ENCODE data around the gene REV3L.
A peak's percentile ranks its signal among the peaks of the same experiment; 100 is the strongest.

REV3L gene

DNA sequence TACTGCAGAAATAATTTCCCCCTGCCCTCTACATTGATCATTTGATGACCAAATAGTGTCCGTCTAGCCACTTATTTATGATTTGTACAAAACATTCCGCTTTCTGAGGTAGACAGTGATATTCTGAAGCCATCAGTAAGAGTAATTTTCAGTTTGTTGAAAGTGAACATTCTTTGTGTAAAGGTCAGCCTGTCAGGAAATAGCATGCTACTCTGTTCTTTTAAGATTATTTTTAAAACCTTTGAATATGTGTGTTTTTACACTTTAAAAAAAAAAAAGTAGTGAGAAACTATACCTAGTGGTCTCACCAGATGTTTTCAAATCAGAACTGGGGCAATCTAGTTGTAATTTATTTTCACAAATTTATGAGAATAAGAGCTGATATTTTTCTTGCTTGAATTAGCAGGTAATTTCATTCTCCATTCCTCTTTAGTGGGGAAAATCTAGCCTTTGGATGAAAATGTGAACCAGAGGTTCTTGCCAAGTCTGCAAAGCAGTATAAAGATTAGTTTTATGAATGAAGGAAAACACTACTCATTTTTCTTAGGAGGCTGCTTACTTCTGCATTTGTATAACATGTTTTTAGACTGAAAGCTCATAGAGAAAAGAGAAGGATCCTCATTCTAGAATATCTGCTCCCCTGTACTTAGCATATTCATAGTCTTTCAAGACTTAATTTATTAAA lies 12.1 kb upstream of the REV3L start:
- H3K4me1 ChIP-seq (ENCODE audit: control insufficient read depth, insufficient read depth, low read length) = no peaks in the 10 kb centered on the region
- H3K36me3 ChIP-seq (ENCODE audit: control insufficient read depth, insufficient read depth, low read length) = no peaks in the 10 kb centered on the region
- no peaks in the 10 kb centered on the region for H3K9me3 ChIP-seq (ENCODE audit: control insufficient read depth, low read length)
- no peak overlapping the region for H3K27ac ChIP-seq (ENCODE audit: insufficient read depth, low read depth, low read length, poor library complexity, severe bottlenecking)
- 95 to 100% methylated on average over 2 of the region's 2 CpGs for WGBS, 2 experiments
- H3K4me3 ChIP-seq (ENCODE audit: insufficient read depth, low read depth, low read length) = no peak overlapping the region
- H3K27me3 ChIP-seq (ENCODE audit: control insufficient read depth, insufficient read depth, low read length, poor library complexity, severe bottlenecking) = no peaks in the 10 kb centered on the region

- Histone ChIP-seq H3K36me3 (ENCODE audit: control insufficient read depth, insufficient read depth, low read length) (no peaks in the 10 kb centered on the region), H3K27ac (ENCODE audit: insufficient read depth, low read depth, low read length, poor library complexity, severe bottlenecking) (no peak overlapping the region), H3K27me3 (ENCODE audit: control insufficient read depth, insufficient read depth, low read length, poor library complexity, severe bottlenecking) (no peaks in the 10 kb centered on the region), H3K9me3 (ENCODE audit: control insufficient read depth, low read length) (no peaks in the 10 kb centered on the region), H3K4me1 (ENCODE audit: control insufficient read depth, insufficient read depth, low read length) (no peaks in the 10 kb centered on the region), H3K4me3 (ENCODE audit: insufficient read depth, low read depth, low read length) (no peak overlapping the region)
- 96 to 97% methylated on average over 2 of the region's 2 CpGs for WGBS, 2 experiments
Observed at GRCh38 chr6:111492499-111492898, 9.5 kb upstream of the REV3L start.

- 94 to 96% methylated on average over 3 of the region's 3 CpGs for WGBS, 2 experiments
- Histone ChIP-seq H3K9me3 (ENCODE audit: control insufficient read depth, low read length) (no peaks in the 10 kb centered on the region), H3K27me3 (ENCODE audit: control insufficient read depth, insufficient read depth, low read length, poor library complexity, severe bottlenecking) (no peaks in the 10 kb centered on the region), H3K27ac (ENCODE audit: insufficient read depth, low read depth, low read length, poor library complexity, severe bottlenecking) (no peak overlapping the region), H3K4me3 (ENCODE audit: insufficient read depth, low read depth, low read length) (no peak overlapping the region), H3K4me1 (ENCODE audit: control insufficient read depth, insufficient read depth, low read length) (no peaks in the 10 kb centered on the region), H3K36me3 (ENCODE audit: control insufficient read depth, insufficient read depth, low read length) (no peaks in the 10 kb centered on the region)
Observed at GRCh38 chr6:111490067-111490466, 7.0 kb upstream of the REV3L start.

DNA sequence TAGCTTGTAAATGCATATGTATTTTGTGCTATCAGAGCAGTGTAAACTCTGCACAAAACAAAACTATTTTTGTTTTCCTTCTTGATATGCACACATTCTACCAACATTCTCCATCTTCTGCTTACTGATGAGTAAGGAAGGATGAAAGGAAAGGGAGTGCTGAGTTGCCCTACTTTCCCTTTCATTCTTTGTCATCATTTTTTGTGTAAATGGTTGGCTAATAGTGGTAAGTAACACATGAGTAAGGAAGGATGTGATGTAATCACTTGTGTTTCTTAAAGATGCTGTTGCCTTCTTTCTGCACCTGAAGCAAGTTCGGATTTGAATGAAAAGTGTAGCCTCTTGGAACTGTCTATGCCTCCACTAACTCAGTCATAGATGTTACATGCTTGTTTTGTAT lies 4.6 kb upstream of the REV3L start:
- H3K4me3 ChIP-seq (ENCODE audit: insufficient read depth, low read depth, low read length) = no peak overlapping the region
- H3K27ac ChIP-seq (ENCODE audit: insufficient read depth, low read depth, low read length, poor library complexity, severe bottlenecking) = no peak overlapping the region
- no peaks in the 10 kb centered on the region for H3K27me3 ChIP-seq (ENCODE audit: control insufficient read depth, insufficient read depth, low read length, poor library complexity, severe bottlenecking)
- no peaks in the 10 kb centered on the region for H3K9me3 ChIP-seq (ENCODE audit: control insufficient read depth, low read length)
- 83 to 91% methylated on average over 1 of the region's 1 CpG for WGBS, 2 experiments
- no peaks in the 10 kb centered on the region for H3K36me3 ChIP-seq (ENCODE audit: control insufficient read depth, insufficient read depth, low read length)
- H3K4me1 ChIP-seq (ENCODE audit: control insufficient read depth, insufficient read depth, low read length) = peaks cover 5% of the 10 kb centered on the region

- Histone ChIP-seq H3K27ac (ENCODE audit: insufficient read depth, low read depth, low read length, poor library complexity, severe bottlenecking) (no peak overlapping the region), H3K4me3 (ENCODE audit: insufficient read depth, low read depth, low read length) (no peak overlapping the region), H3K9me3 (ENCODE audit: control insufficient read depth, low read length) (no peaks in the 10 kb centered on the region), H3K27me3 (ENCODE audit: control insufficient read depth, insufficient read depth, low read length, poor library complexity, severe bottlenecking) (peaks cover under 1% of the 10 kb centered on the region), H3K4me1 (ENCODE audit: control insufficient read depth, insufficient read depth, low read length) (peaks cover 5% of the 10 kb centered on the region), H3K36me3 (ENCODE audit: control insufficient read depth, insufficient read depth, low read length) (no peaks in the 10 kb centered on the region)
- 93 to 95% methylated on average over 1 of the region's 1 CpG for WGBS, 2 experiments
Observed at GRCh38 chr6:111486921-111487320, 3.9 kb upstream of the REV3L start.

DNA sequence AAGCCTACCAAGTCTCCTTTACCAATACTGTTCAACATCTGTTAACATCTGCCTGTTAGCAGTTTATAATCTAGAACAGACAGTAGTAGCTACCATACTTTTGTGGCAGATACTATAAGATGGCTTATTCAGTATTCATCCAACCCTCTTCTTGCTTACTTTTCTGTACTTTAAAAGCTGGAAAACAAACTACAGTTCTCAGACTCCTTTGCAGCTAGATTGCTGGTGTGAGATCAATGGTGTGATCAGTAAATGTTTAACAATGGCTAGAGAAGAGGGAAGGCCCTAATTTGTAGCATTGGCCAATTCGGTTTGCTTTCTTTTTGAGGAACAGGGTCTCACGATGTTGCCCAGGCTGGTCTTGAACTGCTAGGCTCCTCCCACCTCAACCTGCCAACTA lies 3.5 kb upstream of the REV3L start:
- no peak overlapping the region for H3K27ac ChIP-seq (ENCODE audit: insufficient read depth, low read depth, low read length, poor library complexity, severe bottlenecking)
- no peaks in the 10 kb centered on the region for H3K36me3 ChIP-seq (ENCODE audit: control insufficient read depth, insufficient read depth, low read length)
- H3K9me3 ChIP-seq (ENCODE audit: control insufficient read depth, low read length) = no peaks in the 10 kb centered on the region
- H3K4me1 ChIP-seq (ENCODE audit: control insufficient read depth, insufficient read depth, low read length) = peaks cover 5% of the 10 kb centered on the region
- H3K4me3 ChIP-seq (ENCODE audit: insufficient read depth, low read depth, low read length) = no peak overlapping the region
- WGBS, 2 experiments = 92 to 97% methylated on average over 2 of the region's 2 CpGs
- peaks cover 5% of the 10 kb centered on the region for H3K27me3 ChIP-seq (ENCODE audit: control insufficient read depth, insufficient read depth, low read length, poor library complexity, severe bottlenecking)

DNA sequence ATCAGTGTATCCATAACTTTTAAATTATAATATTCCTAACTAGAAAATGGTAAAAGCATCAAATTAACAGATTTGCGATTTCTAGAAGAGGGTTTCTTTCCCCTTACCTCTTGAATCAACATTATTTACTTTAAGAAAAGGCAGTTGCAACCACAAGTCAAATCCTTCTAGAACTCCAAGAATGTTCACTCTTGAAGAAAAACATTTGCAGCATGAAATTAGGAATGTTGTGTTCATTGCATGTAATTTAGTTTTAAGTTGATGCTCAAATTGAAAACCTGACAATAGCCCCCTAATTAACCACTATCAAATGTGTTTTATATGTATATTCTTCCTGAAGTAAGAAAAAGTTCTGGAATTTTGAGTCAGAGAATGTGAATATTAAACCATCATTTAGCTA lies 2.3 kb upstream of the REV3L start:
- Histone ChIP-seq H3K27me3 (ENCODE audit: control insufficient read depth, insufficient read depth, low read length, poor library complexity, severe bottlenecking) (peaks cover 16% of the 10 kb centered on the region), H3K9me3 (ENCODE audit: control insufficient read depth, low read length) (no peaks in the 10 kb centered on the region), H3K4me1 (ENCODE audit: control insufficient read depth, insufficient read depth, low read length) (peaks cover 5% of the 10 kb centered on the region), H3K27ac (ENCODE audit: insufficient read depth, low read depth, low read length, poor library complexity, severe bottlenecking) (no peak overlapping the region), H3K4me3 (ENCODE audit: insufficient read depth, low read depth, low read length) (no peak overlapping the region), H3K36me3 (ENCODE audit: control insufficient read depth, insufficient read depth, low read length) (no peaks in the 10 kb centered on the region)
- 100% methylated on average over 1 of the region's 1 CpG; no CpG with 5 or more reads in 1 of the 2 experiments for WGBS, 2 experiments

GRCh38 chr6:111484633-111484930 lies 1.6 kb upstream of the REV3L start:
- Histone ChIP-seq H3K27ac (ENCODE audit: insufficient read depth, low read depth, low read length, poor library complexity, severe bottlenecking) (no peak overlapping the region), H3K9me3 (ENCODE audit: control insufficient read depth, low read length) (no peaks in the 10 kb centered on the region), H3K4me3 (ENCODE audit: insufficient read depth, low read depth, low read length) (peak overlapping the region; percentile 89), H3K27me3 (ENCODE audit: control insufficient read depth, insufficient read depth, low read length, poor library complexity, severe bottlenecking) (peaks cover 23% of the 10 kb centered on the region), H3K36me3 (ENCODE audit: control insufficient read depth, insufficient read depth, low read length) (no peaks in the 10 kb centered on the region), H3K4me1 (ENCODE audit: control insufficient read depth, insufficient read depth, low read length) (peaks cover 5% of the 10 kb centered on the region)
- WGBS, 2 experiments = 32 to 37% methylated on average over 8 of the region's 8 CpGs

- 0% methylated on average over 66 of the region's 66 CpGs for WGBS, 2 experiments
- no peaks in the 10 kb centered on the region for H3K9me3 ChIP-seq (ENCODE audit: control insufficient read depth, low read length)
- H3K4me1 ChIP-seq (ENCODE audit: control insufficient read depth, insufficient read depth, low read length) = peaks cover 5% of the 10 kb centered on the region
- H3K4me3 ChIP-seq (ENCODE audit: insufficient read depth, low read depth, low read length) = peak overlapping the region; percentile 89
- no peaks in the 10 kb centered on the region for H3K36me3 ChIP-seq (ENCODE audit: control insufficient read depth, insufficient read depth, low read length)
- H3K27ac ChIP-seq (ENCODE audit: insufficient read depth, low read depth, low read length, poor library complexity, severe bottlenecking) = peak overlapping the region; percentile 95
- peaks cover 23% of the 10 kb centered on the region for H3K27me3 ChIP-seq (ENCODE audit: control insufficient read depth, insufficient read depth, low read length, poor library complexity, severe bottlenecking)
Observed at GRCh38 chr6:111483736-111484632, 966 bp upstream of the REV3L start.

GRCh38 chr6:111482188-111482958 lies 645 bp downstream of the REV3L start:
- peak overlapping the region; percentile 95 for H3K27ac ChIP-seq (ENCODE audit: insufficient read depth, low read depth, low read length, poor library complexity, severe bottlenecking)
- no peaks in the 10 kb centered on the region for H3K9me3 ChIP-seq (ENCODE audit: control insufficient read depth, low read length)
- H3K36me3 ChIP-seq (ENCODE audit: control insufficient read depth, insufficient read depth, low read length) = no peaks in the 10 kb centered on the region
- H3K4me3 ChIP-seq (ENCODE audit: insufficient read depth, low read depth, low read length) = peak overlapping the region; percentile 89
- 0% methylated on average over 88 of the region's 88 CpGs for WGBS, 2 experiments
- H3K27me3 ChIP-seq (ENCODE audit: control insufficient read depth, insufficient read depth, low read length, poor library complexity, severe bottlenecking) = peaks cover 30% of the 10 kb centered on the region
- H3K4me1 ChIP-seq (ENCODE audit: control insufficient read depth, insufficient read depth, low read length) = peaks cover 19% of the 10 kb centered on the region

All from ectodermal cell (in vitro differentiated cells).